ENCODE results near the gene TBC1D10A.

- TF ChIP-seq CTCF (conservative IDR thresholded peaks at IDR 0.05 in 1 of 2, IDR thresholded peaks at IDR 0.05 in 1 of 2; ENCODE audit: extremely low read depth in 1 of 2, insufficient read depth in 1 of 2, low read depth in 1 of 2, low read length in 2 of 2) (no peak), EZH2 (IDR thresholded peaks at IDR 0.05; ENCODE audit: borderline replicate concordance, low read length) (no peak)
Measured at GRCh38 chr22:30249049-30250038, 77.4 kb downstream of the TBC1D10A start.

Measured in mammary epithelial cell (primary cell).